GM21576 (cell line): ENCODE results near the gene KISS1R.
"Not testable (repeated sequence)": the region's sequence is repeated elsewhere in the genome, so short reads cannot be mapped to it uniquely, and the experiment has no call there.

Experiments
- ATAC-seq: cut with Tn5 transposase; IDR thresholded peaks from one replicate; pipeline ENCODE4 v1.9.1; 2021; ENCODE audit warnings: mild to moderate bottlenecking, moderate library complexity; ENCODE audit not compliant: unreplicated experiment

Gene KISS1R

GRCh38 chr19:952049-952679, 35.0 kb downstream of the KISS1R start:
- ATAC-seq = no peak

- ATAC-seq = no peak
Observed at GRCh38 chr19:952680-953444, 35.7 kb downstream of the KISS1R start.

DNA sequence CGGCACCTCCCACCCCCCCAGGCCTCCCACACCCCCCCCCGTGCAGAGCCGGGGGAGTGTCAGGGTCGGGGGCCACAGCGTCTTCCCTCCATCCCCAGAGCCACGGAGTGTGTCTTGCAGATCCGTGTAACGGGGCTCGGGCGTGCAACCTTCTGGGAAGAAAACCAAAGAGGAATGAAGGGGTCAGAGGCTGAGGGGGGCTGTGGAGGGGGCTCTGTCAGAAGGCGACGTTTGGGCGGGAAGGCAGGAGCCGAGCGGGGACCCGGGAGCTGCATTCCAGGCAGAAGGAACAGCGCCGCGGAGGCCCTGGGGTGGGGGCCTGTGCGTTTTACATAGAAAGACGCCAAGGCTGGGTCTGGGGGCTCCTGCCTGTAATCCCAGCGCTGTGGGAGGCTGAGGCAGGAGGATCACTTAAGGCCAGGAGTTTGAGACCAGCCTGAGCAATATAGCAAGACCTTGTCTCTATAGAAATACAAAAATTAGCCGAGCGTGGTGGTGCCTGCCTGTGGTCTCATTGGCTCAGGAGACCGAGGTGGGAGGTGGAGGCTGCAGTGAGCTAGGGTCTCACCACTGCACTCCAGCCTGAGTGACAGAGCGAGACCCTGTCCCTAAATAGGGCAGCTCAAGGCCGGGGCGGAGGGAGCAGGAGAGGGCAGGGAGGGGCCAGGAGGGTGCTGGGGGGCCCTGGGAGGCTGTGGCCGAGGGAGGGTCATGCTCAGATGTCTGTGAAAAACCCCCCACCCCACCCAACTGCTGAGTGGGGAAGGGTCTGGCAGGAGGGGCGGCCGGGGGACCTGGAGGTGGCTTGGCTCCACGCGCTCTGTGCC, 36.5 kb downstream of the KISS1R start:
- no peak for ATAC-seq

GRCh38 chr19:954272-954671, 37.1 kb downstream of the KISS1R start:
- no peak for ATAC-seq

- no peak for ATAC-seq
Observed at GRCh38 chr19:954672-955494, 37.8 kb downstream of the KISS1R start.

GRCh38 chr19:955803-956765, 39.0 kb downstream of the KISS1R start:
- no peak for ATAC-seq

DNA sequence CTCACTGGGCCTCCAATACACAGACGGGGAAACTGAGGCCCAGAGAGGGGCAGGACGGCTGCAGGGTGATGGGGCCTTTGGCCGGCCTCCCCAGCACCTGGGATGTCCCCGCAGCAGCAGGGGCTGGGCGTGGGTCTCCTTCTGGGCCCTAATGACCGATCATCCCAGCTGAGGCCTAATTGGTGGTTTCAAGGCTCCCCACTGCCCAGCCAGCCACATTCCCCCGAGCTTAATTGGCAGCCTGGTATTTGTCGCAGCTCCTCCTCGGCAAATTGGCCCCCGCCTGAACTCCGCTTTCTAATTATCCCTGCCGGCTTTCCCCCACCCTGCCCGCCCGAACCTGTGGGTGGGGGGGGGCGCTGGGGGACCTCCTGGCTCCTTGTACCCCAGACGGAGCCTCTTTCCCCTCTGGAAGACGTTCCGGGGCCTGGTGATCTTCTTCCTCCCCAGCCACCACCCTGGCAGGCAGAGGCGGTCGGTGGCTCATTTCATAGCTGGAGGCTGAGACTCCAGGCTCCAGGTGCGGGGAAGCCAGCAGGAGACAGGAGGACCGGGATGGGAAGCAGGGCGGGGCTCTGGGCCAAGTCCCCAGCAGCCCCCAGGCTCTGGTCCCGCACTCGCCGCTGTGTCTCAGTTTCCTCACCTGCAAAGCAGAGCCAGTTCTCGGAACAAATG, 39.8 kb downstream of the KISS1R start:
- no peak for ATAC-seq

- not testable (repeated sequence) for ATAC-seq
Observed at GRCh38 chr19:957578-957977, 40.4 kb downstream of the KISS1R start.

DNA sequence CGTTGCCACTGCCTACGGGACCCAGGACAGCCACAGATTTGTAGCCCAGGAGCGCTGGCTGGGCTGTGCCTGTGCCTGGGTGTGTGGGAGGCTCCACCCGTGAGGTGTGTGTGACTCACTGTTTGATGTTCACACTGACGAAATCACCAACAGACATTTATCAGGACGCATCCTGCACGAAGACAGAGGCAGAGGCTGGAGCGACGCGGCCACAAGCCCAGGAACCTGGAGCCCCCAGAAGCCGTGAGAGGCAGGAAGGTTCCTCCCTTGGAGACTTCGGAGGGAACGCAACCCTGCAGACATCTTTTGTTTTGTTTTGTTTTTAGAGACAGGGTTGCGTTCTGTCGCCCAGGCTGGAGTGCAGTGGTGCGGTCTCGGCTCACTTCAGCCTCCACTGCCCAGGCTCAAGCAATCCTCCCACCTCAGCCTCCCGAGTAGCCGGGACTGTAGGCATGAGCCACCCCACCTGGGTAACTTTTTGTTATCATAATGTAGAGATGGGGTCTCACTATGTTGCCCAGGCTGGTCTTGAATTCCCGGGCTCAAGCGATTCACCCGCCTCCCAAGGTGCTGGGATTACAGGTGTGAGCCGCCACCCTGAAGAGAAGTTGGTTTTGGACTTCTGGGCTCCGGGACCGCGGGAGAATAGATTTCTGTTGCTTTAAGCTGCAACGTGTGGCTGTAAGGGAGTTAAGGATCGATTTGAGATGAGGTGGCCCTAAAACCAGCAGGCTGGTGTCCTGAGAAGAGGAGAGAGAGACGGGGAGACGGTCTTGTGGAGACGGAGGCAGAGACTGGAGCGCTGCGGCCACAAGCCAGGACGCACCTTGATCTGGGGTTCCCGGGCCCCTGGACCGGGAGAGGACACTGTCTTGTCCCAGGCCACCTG, 42.1 kb downstream of the KISS1R start:
- ATAC-seq = no peak

- no peak for ATAC-seq
Observed at GRCh38 chr19:960020-960419, 42.9 kb downstream of the KISS1R start.

DNA sequence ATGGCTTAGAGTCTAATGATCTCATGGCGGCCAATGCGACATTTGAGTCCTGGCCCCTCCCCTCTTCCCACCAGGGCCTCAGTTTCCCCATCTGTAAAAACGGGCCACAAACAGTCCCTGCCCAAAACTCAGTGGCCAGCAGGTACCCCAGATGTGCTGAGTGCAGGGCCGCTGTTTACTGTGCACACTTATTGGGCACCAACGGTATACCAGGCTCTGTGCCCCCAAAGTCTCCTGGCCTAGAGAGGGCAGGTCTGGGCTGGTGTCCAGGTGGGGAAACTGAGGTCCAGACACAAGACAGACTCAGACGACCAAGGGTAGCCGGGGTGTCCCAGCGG, 43.4 kb downstream of the KISS1R start:
- no peak for ATAC-seq

GRCh38 chr19:961866-962620, 44.9 kb downstream of the KISS1R start:
- ATAC-seq = no peak

DNA sequence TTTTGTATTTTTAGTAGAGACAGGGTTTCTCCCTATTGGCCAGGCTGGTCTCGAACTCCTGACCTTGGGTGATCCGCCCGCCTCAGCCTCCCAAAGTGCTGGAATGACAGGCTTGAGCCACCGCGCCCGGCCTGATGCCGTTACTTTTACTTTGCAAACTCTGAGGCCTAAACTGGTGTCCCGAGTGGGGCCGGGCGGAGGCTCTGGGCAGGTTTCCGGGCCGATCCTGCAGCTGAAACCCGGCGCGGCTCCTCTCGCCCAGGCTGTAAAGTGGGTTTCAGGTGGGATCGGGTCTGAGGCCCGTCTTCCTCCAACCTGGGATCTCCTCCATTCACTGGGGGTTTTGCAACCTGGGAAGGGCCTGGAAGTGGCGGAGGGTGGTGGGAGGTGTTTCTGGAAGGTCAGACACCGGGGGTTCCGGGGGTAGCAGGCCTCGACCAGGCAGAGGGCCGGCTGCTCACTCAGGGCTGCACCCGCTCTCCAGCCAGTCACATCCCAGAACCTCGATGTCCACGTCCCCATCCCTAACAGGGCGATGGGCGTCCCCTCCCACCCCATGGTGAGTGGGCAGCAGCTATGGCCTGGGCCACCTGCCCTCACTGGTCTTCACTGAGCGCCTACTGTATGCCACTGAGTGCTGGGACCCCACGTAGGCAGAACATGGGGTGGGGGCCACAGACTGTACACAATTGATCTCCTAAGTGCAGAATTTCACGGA, 45.7 kb downstream of the KISS1R start:
- no peak for ATAC-seq

DNA sequence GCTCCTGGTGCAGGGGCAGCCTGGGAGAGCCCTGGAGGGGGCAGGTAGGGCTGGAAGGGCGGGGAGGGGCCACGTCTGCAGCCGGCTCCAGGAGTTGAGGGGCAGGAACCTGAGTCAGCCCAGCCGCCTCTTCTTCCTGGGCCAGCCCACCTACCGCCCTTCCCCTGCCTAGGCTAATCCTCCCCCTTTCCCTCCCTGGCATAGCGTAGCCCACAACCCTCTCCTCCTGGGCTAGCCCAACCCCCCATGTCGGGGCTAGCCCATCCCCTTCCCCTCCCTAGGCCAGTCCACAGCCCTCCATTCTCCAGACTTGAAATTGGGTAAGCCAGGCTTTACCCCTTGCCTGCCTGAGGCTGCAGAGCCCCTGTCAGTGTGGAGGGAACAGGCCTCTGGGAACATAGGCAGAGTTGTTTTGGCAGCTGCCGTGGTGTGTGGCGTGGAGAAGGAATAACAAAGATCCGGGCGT, 46.4 kb downstream of the KISS1R start:
- no peak for ATAC-seq

DNA sequence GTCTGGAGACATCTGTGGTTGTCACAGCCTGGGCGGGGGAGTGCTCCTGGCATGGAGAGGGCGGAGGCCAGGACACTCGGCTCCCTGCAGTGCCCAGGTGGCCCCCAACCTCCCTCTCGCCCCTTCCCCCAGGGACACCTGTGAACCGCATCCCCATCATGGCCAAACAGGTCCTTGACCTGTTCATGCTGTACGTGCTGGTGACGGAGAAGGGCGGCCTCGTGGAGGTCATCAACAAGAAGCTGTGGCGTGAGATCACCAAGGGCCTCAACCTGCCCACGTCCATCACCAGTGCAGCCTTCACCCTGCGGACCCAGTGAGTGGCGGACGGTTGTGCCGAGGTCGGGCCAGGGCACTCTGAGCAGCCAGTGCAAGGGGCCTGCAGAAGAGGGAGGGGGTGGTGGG, 47.0 kb downstream of the KISS1R start:
- ATAC-seq = no peak

GRCh38 chr19:964761-965694, 47.9 kb downstream of the KISS1R start:
- ATAC-seq = no peak
